HG02588 (cell line): Measurements from ENCODE around the gene TMEM82.

ENCODE experiments used
- ATAC-seq: cut with Tn5 transposase; IDR thresholded peaks from one replicate; pipeline ENCODE4 v1.9.1; 2021; ENCODE audit warnings: mild to moderate bottlenecking, moderate library complexity; ENCODE audit not compliant: unreplicated experiment

The TMEM82 gene

GRCh38 chr1:15775706-15776105 lies 33.4 kb downstream of the TMEM82 start:
- no peak for ATAC-seq

DNA sequence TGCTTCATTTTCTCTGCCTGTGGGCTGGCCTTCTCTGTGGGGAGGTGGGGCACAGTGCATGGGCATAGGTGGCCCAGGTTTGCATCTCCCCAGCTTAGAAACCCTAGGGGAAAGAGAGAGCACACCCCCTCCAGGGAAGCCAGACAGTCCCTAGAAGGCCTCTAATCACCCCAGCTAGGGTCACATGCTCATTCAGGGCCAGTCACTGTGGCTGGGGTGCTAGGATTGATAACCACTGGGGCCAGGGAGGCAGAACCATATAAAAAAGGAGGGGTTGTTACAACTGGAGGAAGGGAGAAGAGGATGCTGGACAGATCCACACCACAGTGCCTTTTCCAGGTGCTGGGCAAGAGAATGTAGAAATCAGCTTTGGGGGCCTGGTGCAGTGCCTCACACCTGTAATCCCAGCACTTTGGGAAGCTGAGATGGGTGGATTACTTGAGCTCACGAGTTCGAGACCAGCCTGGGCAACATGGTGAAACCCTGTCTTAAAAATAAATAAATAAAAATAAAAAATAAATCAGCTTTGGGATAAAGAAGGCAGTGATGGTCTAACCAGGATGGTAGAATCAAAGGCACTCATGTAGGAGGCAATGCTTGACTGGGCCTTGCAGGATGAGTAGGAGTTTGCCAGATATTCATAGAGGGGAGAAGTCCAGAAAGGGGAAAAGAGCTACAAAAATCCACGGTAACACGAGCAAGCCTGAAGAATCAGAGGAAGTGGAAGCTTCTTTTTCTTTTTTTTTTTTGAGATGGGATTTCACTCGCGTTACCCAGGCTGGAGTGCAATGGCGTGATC lies 35.8 kb downstream of the TMEM82 start:
- no peak for ATAC-seq

DNA sequence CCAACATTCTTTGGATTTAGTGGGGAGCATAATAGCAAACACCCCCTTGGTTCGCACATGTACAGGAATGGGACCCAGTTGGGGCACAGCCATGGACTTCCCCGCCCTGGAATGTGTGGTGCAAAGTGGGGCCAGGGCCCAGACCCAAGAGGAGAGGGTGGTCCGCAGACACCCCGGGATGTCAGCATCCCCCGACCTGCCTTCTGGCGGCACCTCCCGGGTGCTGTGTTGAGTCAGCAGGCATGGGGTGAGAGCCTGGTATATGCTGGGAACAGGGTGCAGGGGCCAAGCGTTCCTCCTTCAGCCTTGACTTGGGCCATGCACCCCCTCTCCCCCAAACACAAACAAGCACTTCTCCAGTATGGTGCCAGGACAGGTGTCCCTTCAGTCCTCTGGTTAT lies 43.4 kb downstream of the TMEM82 start:
- no peak for ATAC-seq

- no peak for ATAC-seq
Observed at GRCh38 chr1:15786581-15786980, 44.3 kb downstream of the TMEM82 start.

GRCh38 chr1:15788624-15789301 lies 46.5 kb downstream of the TMEM82 start:
- ATAC-seq, result no peak

GRCh38 chr1:15796086-15796462 lies 53.8 kb downstream of the TMEM82 start:
- ATAC-seq, result no peak
